ENCODE results near the gene PIKFYVE.
"Not testable (repeated sequence)": the region's sequence is repeated elsewhere in the genome, so short reads cannot be mapped to it uniquely, and the experiment has no call there.

PIKFYVE gene

DNA sequence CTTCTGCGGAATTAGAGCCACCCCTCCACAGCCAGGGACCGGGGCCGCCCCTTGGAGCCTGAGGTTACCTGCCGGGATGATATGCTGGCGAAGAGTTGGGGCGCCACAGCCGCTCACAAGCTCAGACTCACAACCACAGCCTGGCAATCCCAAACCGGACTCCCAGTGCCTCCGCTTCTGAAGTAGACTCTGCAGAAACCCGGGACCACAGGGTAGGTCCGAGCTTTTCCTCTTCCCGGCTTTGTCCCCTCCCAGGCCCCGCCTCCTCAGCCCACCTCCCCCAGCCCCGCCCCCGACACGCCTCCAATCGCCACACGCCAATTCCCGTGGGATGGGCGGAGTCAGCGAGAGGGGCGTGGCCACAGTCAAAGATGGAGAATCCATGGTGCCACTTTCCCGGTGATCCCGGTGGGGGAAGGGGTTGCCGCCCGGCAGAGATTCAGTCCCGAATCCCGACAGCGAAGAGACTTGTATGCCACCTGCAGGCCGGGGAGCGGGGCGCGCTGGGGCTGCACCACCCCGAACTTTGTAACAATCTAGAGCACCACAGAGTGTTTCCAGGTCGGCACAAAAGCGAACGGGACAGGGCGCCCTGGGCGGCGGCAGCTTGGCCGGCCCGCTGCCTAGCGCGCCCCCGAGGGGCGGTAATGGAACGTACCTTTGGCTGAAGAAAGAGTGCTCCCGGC, 11.0 kb upstream of the PIKFYVE start, which contains the start of gene IDH1:
IDH1 (minus strand) TSS at position 201 of the 686 bp plus-strand sequence. CDS start 3,520 bp downstream, outside the sequence.
- DNase-seq: peak; percentile 75

DNA sequence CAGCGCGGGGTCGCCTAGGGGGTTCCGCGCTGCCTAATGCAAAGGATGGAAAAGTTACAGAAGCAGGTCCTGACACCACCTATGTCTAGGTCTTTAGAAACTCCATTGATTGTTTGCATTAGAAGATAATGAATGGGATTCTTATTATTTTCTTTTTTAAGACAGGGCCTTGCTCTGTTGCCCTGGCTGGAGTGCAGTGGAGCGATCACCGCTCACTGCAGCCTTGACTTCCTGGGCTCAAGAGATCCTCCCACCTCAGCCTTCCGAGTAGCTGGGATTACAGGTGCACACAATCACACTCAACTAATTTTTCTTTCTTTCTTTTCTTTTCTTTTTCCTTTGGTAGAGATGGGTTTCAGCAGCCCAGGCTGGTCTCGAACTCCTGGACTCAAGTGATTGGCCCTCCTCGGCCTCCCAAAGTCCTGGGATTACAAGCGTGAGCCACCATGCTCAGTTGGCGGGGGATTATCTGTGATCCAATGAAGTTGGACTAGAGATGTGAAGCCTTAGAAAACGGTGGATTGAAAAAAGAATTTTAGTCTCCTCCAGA, 10.4 kb upstream of the PIKFYVE start:
- no peak for DNase-seq

- DNase-seq: no peak
These were observed 9.8 kb upstream of the PIKFYVE start for GRCh38 chr2:208256192-208256782.

DNA sequence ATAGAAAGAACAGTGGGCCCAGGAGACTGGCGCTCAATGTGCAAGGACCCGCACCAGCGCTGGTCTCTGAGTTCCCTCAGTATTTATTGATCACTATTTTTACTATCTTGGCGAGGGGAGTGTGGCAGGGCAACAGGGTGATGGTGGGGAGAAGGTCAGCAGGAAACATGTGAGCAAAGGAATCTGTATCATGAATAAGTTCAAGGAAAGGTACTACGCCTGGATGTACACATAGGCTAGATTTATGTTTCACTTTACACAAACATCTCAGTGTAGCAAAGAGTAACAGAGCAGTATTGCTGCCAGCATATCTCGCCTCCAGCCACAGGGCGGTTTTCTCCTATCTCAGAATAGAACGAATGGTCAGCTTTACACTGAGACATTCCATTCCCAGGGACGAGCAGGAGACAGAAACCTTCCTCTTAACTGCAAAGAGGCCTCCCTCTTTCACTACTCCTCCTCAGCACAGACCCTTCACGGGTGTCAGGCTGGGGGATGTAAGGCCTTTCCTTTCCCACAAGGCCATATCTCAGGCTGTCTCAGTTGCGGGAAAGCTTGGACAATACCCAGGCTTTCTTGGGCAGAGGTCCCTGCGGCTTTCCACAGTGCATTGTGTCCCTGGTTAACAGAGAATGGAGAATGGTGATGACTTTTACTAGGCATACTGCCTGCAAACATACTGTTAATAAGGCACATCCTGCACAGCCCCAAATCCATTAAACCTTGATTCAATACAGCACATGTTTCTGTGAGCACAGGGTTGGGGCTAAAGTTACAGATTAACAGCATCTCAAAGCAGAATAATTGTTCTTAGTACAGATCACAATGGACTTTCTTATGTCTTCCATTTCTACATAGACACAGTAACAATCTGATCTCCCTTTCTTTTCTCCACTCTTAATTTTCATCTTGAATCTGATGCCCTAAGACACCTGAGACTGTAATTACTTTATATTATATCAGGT, 8.9 kb upstream of the PIKFYVE start:
- DNase-seq: not testable (repeated sequence)

DNA sequence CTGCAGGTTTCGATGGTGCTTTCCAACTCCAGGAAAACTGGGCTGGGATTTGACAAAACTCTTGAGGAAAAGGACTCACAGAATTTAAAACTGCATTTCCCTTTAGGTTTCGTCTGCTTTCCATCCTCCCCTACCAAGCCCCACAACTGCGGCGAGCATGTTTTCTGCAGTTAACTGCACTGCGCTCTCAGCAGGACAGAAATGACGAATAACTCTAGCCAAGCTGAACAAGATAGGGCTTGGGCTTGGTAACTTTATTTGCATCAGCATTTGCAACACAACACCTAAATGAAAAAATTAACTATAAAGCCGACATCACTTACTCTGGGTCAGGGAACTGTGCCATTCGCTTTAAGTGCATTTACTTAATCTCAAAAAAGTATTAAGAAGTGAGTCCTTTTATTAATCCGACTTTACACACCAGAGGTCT, 669 bp upstream of the PIKFYVE start:
- no peak for DNase-seq

- no peak for DNase-seq
These were observed 468 bp downstream of the PIKFYVE start for GRCh38 chr2:208266553-208266893.

- no peak for DNase-seq
These were observed 881 bp downstream of the PIKFYVE start for GRCh38 chr2:208266936-208267335.

GRCh38 chr2:208267526-208267925, 1.5 kb downstream of the PIKFYVE start:
- DNase-seq: not testable (repeated sequence)

DNA sequence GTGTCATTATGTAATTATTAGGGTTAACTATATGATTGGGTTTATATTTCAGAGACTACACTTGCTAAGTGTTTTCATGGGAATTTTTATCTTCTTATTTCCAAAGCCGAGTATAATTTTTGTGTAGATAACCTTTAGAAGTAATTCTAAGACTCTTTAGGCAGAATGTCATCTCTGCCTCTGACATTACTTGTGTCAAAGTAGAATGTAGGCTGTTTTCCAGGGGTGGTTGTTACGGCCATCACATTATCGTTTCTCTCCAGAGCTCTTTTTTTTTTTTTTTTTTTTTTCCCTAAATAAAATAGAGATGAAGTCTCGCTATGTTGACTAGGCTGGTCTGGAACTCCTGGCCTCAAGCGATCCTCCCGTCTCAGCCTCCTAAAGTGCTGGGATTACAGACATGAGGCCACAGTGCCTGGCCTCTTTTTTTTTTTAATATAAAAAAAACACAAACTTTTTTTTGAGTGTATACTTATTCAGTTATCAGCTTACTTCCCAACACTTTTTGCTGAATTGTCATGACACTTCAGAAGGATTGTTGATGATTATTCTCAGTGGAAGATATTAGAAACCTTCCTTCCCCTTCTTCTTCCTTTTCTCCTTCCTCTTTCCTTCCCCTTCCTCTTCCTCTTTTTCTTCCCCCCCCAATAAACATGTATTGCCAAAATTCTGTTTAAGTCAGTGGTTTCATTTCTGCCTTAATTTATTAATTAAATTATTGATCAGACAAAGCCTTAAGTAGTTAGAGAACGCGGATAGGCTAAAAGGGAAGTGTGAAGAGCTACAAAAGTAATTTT, 2.3 kb downstream of the PIKFYVE start:
- DNase-seq: no peak

GRCh38 chr2:208269091-208269490, 3.0 kb downstream of the PIKFYVE start:
- no peak for DNase-seq

- DNase-seq: no peak
These were observed 8.7 kb downstream of the PIKFYVE start for GRCh38 chr2:208274748-208275147.

DNA sequence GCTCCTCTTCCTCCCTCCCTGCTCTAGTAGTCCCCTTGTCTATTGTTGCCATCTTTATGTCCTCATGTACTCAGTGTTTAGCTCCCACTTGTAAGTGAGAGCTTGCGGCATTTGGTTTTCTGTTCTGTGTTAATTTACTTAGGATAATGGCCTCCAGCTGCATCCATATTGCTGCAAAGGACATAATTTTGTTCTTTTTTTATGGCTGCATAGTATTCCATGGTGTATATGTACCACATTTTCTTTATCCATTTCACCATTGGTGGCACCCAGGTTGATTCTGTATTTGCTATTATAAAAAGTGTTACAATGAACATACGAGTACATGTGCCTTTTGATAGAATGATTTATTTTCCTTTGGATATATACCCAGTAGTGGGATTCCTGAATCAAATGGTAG, 12.5 kb downstream of the PIKFYVE start:
- no peak for DNase-seq

- no peak for DNase-seq
These were observed 13.2 kb downstream of the PIKFYVE start for GRCh38 chr2:208279236-208279635.

- no peak for DNase-seq
These were observed 14.2 kb downstream of the PIKFYVE start for GRCh38 chr2:208280234-208280633.

DNA sequence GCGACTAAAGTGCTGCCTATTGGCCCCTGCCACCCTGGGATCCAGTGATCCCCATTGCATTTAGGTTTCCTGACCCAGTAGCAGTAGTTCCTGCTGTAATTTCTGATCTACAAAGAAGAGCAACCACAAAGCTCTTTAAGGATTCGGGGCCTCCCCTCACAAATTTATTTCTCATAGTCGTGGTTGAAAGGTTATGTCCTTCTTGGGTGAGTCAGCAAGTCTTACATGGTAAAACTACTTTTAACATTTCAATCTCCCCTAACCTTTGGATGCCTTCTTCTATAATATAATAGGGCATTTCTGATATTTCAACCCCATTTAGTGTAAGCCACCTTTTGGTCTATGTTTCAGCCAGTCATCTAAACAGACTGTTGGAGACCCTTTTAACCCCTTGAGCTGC, 14.9 kb downstream of the PIKFYVE start:
- DNase-seq: no peak

DNA sequence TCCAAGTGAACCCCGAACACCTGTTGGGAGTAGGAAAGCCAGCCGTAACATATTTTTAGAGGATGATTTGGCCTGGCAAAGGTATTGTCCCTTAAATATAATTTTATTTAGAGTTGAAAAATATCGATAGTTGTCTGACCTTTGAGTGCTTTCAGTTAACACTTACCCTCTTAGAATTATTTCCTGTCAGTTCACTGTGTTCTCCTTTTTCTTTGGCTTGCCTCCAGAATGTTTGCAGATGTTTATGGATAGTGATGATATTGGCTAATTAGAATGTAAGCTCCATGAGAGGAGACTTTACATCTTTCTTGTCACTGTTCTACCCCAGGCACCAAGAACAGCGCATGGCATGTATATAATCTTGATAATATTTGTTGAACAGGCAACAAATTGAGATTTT, 19.8 kb downstream of the PIKFYVE start:
- no peak for DNase-seq

- DNase-seq: no peak
These were observed 28.5 kb downstream of the PIKFYVE start for GRCh38 chr2:208294482-208295024.

DNA sequence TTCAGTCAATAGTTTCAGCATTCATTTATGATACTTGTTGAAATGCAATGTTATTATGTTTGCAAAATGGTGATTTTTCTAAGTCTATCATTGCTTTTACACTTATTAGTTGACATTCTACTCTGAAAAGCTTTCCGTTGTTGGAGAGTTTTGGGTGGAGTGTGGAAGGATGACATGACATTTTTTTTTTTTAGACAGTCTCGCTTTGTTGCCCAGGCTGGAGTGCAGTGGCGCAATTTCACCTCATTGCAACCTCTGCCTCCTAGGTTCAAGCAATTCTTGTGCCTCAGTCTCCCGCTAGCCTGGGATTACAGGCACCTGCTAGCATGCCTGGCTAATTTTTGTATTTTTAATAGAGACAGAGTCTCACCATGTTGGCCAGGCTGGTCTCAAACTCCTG, 29.8 kb downstream of the PIKFYVE start:
- no peak for DNase-seq

- DNase-seq: no peak
These were observed 30.6 kb downstream of the PIKFYVE start for GRCh38 chr2:208296610-208297009.

- DNase-seq: no peak
These were observed 31.9 kb downstream of the PIKFYVE start for GRCh38 chr2:208297961-208298360.

- DNase-seq: no peak
These were observed 35.0 kb downstream of the PIKFYVE start for GRCh38 chr2:208300847-208301618.

Data from NCI-H1417 treated with DMSO at 0.1 percent for 48 hours (cell line).